Measurements from ENCODE around the gene ADCY3. TPM values are rescaled to one million over a fixed set of nuclear protein-coding genes. Genes with fewer than 3 reads are reported as not detected.

Gene ADCY3
- total RNA-seq, 1 experiment from 2014 or later = 71.1 TPM

DNA sequence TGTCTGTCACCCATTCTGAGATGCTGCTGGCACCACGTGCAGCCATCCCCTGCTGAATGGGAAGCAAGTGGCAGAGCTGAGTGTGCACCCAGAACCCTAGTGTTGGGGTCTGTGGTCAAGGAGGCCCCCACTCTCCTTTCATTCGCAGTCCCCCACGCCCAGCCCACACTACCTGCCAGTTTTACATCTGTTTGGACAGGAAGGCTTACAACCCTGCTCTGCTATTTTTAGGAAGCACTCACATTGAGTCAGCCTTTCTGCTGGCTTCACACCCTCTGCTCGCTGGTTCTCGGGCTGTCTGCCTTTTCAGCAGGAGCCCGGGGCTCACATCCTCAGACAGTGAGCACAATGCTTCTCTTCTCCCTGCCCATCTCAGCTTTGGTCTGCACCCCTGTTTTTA is 10.7 kb upstream of the ADCY3 start:
- no peaks in the 10 kb centered on the region for H3K4me1 ChIP-seq (ENCODE audit: control insufficient read depth in 1 of 2, insufficient read depth in 2 of 2, low read length in 2 of 2)
- no peak overlapping the region for H3K4me2 ChIP-seq (ENCODE audit: low read length)
- H3K79me2 ChIP-seq (ENCODE audit: insufficient read depth, low read length) = no peaks in the 10 kb centered on the region
- no peaks in the 10 kb centered on the region for H3K27me3 ChIP-seq (ENCODE audit: insufficient read depth, low read length)
- no peak overlapping the region for H3K4me3 ChIP-seq (replicated peaks in 1 of 2; ENCODE audit: low read depth in 1 of 2, low read length in 2 of 2)
- no peak for DNase-seq (ENCODE audit: low read depth, low spot score)
- ChIA-PET CTCF (no interaction called here), RAD21 (ENCODE audit: low non-redundant PET in 1 of 2, low total read pairs in 2 of 2, uncharacterized antibody in 2 of 2, unreplicated experiment in 2 of 2) (interaction anchor here in 1 of 2 experiments (0.7 kb wide), 1 partner anchor 24 kb away, joined by 3 read pairs; no protein-coding TSS in a partner anchor), POLR2A (no interaction called here)
- no peak for ATAC-seq
- TF ChIP-seq, protein P1, sequence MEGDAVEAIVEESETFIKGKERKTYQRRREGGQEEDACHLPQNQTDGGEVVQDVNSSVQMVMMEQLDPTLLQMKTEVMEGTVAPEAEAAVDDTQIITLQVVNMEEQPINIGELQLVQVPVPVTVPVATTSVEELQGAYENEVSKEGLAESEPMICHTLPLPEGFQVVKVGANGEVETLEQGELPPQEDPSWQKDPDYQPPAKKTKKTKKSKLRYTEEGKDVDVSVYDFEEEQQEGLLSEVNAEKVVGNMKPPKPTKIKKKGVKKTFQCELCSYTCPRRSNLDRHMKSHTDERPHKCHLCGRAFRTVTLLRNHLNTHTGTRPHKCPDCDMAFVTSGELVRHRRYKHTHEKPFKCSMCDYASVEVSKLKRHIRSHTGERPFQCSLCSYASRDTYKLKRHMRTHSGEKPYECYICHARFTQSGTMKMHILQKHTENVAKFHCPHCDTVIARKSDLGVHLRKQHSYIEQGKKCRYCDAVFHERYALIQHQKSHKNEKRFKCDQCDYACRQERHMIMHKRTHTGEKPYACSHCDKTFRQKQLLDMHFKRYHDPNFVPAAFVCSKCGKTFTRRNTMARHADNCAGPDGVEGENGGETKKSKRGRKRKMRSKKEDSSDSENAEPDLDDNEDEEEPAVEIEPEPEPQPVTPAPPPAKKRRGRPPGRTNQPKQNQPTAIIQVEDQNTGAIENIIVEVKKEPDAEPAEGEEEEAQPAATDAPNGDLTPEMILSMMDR (IDR thresholded peaks at IDR 0.05 in 2 of 3, conservative IDR thresholded peaks at IDR 0.05 in 1 of 3; ENCODE audit: borderline replicate concordance in 1 of 3, insufficient read depth in 1 of 3, low read depth in 2 of 3, low read length in 2 of 3) = no peak
- TF ChIP-seq TCF7L2 (IDR thresholded peaks at IDR 0.05; ENCODE audit: borderline replicate concordance, extremely low read depth, insufficient read depth, insufficient read length) (no peak), FOSL1 (IDR thresholded peaks at IDR 0.05; ENCODE audit: low read depth) (no peak), ELF1 (IDR thresholded peaks at IDR 0.05; ENCODE audit: borderline replicate concordance, low read depth) (no peak), EZH2 (IDR thresholded peaks at IDR 0.05) (no peak), POLR2AphosphoS5 (IDR thresholded peaks at IDR 0.05; ENCODE audit: low read depth, low read length) (no peak), ZFX (IDR thresholded peaks at IDR 0.05) (no peak), POLR2A (IDR thresholded peaks at IDR 0.05; ENCODE audit: borderline replicate concordance, extremely low read depth, insufficient read depth, insufficient read length) (no peak), EZH2phosphoT487 (IDR thresholded peaks at IDR 0.05; ENCODE audit: borderline replicate concordance) (no peak), SRF (IDR thresholded peaks at IDR 0.05; ENCODE audit: low read depth) (no peak), RAD21 (IDR thresholded peaks at IDR 0.05; ENCODE audit: low read depth) (no peak), JUND (IDR thresholded peaks at IDR 0.05) (no peak), CEBPB (IDR thresholded peaks at IDR 0.05; ENCODE audit: low read depth) (no peak), SP1 (IDR thresholded peaks at IDR 0.05; ENCODE audit: low read depth) (no peak), CBX3 (IDR thresholded peaks at IDR 0.05; ENCODE audit: low read depth) (no peak)
- TF ChIP-seq, protein P2, sequence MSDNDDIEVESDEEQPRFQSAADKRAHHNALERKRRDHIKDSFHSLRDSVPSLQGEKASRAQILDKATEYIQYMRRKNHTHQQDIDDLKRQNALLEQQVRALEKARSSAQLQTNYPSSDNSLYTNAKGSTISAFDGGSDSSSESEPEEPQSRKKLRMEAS (IDR thresholded peaks at IDR 0.05) = no peak
- no peaks in the 10 kb centered on the region for H3K36me3 ChIP-seq (ENCODE audit: control insufficient read depth in 1 of 2, insufficient read depth in 2 of 2, low read length in 2 of 2)
- intact Hi-C loops (cut with micrococcal nuclease) = no loop called here
- H3K9me2 ChIP-seq (ENCODE audit: insufficient read depth) = no peaks in the 10 kb centered on the region
- no peak overlapping the region for H3K9ac ChIP-seq (ENCODE audit: low read length)
- BruUV-seq (replicated peaks) = no TSS peak
- no peaks in the 10 kb centered on the region for H4K20me1 ChIP-seq (ENCODE audit: insufficient read depth)
- no peaks in the 10 kb centered on the region for H3K9me3 ChIP-seq (ENCODE audit: control insufficient read depth in 1 of 2, insufficient read depth in 1 of 2, low read depth in 1 of 2, low read length in 2 of 2)
- no peak overlapping the region for H3K27ac ChIP-seq (ENCODE audit: low read depth, low read length)
- H2AFZ ChIP-seq (ENCODE audit: low read depth, low read length, poor library complexity, severe bottlenecking) = no peak overlapping the region

Measured in HCT116 (cell line).